ENCODE data around the gene RPE65.
"Not testable (repeated sequence)": the region's sequence is repeated elsewhere in the genome, so short reads cannot be mapped to it uniquely, and the experiment has no call there.

The RPE65 gene

DNA sequence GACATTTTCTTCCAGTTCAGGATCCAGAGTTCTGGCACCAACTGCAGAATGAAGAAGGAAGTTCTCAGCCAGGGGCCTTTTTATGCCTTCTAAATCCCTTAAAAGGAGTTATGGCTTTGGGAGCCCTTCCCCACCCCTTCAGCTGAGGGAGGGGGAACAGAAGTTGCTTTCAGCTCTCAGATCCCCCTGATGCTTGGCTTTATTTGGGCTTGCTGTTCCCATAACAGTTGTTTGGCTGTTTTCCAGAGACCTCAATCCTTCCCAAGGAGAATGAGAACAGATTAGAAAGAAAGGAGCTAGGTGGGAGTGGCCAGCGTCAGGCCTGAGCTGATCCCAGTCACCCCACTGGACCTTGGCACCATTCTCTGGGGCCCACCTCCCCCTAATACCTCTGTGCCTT, at the start of gene RPE65:
Gene RPE65, minus strand, starts transcription at position 54 of the 400 bp plus-strand sequence. Its CDS starts 49 bp downstream, at position 5.
- DNase-seq (ENCODE audit: low read depth): no peak

DNA sequence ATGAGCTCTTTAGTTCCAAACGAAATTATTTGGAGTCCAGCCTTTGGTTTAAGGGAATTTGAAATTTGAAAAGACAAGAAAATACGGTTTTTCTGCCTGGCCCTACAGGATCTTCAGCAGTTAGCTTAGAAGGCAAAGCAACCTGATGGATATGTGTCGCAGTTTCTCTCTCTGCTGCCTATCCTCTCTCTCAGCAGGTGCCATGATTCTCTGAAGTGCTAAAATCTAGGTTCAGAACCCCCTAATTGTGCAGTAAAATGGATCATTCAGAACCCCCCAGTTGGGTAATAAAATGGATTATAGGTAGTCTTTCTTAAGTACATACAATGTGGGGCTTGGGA, 47.6 kb upstream of the RPE65 start:
- DNase-seq (ENCODE audit: low read depth): no peak

DNA sequence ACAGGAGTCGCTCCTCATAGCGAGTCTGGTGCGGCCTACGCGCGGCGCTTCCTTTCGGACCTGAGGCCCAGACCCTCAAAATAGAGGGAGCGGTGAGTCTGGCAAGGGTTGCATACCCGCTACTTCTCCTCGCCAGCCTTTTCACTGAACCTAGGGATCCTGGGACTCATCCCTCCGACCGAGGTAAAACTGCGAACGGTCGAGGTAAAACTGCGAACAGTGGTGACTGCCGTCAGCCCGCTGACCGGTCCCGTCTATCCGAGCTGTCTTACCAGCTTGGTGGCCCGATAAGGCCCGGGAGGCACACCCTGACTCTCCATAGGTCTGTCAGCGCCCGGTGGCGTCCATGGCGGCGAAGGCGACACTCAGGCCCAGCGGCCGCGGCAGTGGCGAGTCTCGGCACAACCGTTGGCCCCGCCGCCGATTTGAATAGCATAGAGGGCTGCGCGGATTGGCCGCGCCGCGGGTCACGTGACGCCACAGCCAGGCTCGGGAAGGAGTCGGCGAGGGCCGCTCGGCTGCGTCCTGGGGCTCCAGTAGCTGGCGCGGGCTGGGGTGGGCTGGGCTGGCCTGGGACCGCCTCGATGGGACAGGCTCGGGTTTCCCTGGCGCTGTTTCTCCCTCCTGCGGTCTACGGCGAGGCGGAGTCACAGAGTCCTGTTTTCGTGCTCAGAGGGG, 47.1 kb upstream of the RPE65 start, which contains the start of gene DEPDC1:
Gene DEPDC1, minus strand, starts transcription at position 403 of the 678 bp plus-strand sequence. Its CDS starts 83 bp downstream, at position 320.
- DNase-seq (ENCODE audit: low read depth): peak; percentile 63

DNA sequence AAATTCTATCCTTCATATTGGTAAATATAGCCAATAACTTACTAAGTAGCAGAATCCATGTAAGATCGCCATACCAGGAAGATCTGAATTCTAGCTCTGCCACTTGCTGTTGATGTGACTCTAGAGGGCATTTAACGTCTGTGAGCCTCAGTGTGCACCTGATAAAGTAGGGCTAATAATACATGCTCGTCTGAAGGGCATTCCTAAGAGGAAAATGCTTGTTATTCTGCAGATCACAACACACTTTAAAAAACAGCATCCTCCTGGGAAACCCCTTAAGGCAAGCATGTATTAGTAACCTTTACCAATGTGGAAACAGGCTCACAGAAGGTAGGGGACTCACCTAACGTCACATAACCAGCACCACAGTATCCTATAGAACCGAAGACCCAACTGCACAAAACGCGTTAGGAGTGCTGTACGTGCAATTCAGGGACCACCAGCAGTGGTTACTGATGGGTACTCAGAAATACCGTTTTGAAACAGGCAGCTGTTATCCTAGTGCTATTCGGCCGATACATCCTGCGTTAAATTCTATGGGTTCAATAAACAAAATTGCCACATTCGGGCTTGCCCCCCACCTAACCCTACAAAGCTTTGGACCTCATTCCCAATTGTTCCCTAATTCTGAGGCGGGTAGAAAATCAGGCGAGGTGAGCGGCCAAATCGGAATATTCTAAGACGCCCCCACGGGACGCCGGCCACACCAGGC, 46.4 kb upstream of the RPE65 start:
- no peak for DNase-seq (ENCODE audit: low read depth)

DNA sequence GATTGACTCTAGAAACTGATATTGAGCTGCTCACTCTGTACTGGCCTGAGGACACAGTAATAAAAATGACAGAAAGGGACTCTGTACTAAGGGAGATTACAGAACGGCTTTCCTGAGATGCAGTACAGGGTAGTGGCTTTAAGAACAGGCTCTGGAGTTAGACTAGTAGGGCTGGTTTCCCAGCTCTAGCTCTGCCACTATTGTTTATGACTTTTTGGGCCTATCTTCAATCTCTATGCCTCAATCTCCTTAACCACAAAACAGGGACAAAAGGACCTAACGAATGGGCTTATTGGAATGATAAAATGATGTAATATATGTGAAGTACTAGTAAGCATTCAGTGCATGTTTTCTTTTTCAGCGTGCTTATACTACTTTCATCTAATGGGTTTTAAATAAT, 45.8 kb upstream of the RPE65 start:
- no peak for DNase-seq (ENCODE audit: low read depth)

DNA sequence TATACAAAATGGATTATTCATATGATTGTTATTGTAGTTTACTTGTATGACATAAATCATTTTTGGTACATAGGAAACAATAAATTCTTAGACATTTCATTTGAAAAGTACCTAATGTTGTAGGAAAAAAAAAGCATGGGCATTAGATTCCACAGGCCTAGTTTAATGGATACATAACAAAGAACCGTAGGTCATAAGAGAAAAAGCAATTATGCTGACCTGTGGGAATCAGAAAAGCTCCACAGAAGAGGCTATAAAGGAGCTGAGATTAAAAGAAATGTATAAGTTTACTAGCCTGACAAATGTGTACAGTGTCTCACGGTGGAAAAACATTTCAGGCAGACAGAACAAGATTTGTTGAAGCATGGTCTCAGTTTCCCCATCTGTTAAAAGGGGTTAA, 43.4 kb upstream of the RPE65 start:
- no peak for DNase-seq (ENCODE audit: low read depth)

DNA sequence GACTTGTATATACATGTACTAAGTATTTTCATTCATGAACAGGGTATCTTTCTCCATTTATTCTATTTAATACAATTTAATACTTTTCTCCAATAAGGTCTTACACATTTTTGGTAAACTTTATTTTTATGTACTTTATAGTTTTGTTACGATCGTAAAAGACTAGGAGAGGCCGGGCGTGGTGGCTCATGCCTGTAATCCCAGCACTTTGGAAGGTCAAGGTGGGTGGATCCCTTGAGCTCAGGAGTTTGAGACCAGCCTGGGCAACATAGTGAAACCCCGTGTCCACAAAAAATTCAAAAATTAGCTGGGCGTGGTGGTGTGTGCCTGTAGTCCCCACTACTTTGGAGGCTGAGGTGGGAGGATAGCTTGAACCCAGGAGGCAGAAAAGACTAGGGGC, 42.5 kb upstream of the RPE65 start:
- not testable (repeated sequence) for DNase-seq (ENCODE audit: low read depth)

DNA sequence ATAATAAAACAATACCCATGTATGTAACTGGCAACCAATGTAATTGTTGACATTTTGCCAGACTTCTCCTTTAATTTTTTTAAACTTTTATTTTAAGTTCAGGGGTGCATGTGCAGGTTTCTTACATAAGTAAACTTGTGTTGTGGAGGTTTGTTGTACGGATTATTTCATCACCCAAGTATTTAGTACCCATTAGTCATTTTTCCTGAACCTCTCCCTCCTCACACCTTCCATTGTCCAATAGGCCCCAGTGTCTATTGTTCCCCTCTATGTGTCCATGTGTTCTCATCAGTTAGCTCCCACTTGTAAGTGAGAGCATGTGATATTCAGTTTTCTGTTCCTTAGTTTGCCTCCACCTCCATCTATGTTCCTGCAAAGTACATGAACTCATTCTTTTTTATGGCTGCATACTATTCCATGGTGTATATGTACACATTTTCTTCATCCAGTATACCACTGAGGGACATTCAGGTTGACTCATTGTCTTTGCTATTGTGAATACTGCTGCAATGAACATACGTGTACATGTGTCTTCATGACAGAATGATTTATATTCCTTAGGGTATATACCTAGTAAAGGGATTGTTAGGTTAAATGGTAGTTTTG, 40.4 kb upstream of the RPE65 start:
- no peak for DNase-seq (ENCODE audit: low read depth)

DNA sequence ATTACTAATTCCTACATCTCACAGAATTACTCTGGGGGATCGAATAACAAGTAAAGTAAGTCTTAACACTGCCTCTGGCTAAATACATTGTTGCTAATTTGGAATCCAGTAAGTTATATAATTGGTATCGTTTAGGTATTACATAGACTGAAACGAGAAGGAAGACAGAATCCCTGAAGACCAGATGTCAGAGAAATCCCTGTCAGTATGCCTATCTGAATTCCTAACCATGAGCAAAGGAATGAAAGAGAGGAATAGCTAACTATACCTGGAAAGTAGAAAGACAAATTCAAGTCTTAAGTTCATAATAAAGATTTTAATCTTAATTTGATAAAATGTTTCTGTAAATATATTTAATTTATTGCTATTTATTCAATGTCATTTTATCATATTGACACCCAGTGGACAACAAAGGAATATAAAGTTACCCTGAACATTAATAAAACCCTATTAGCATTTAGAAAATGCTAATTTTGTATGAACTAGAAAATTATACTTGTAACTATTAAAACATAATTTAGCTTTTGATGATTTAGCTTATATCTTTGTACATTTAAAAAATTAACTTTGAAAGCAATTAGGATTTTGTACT, 35.8 kb upstream of the RPE65 start:
- no peak for DNase-seq (ENCODE audit: low read depth)

DNA sequence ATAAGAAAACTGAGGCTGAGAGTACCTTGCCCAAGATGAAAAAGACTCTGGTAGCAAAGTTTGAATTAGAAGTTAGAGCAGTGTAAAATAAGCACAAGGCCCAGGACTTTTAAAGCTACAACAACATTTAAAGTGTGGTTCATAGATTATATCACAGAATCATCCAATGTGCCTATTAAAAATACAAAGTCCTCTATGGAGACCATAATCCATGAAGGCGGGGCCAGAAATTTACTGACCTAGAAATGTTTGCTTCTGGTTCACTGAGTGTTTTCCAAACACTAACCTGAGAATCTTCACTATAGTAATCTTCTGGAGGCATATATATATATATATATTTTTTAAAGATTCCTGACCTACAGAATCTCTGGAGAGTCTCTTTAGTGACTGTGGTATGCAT, 34.9 kb upstream of the RPE65 start:
- no peak for DNase-seq (ENCODE audit: low read depth)

DNA sequence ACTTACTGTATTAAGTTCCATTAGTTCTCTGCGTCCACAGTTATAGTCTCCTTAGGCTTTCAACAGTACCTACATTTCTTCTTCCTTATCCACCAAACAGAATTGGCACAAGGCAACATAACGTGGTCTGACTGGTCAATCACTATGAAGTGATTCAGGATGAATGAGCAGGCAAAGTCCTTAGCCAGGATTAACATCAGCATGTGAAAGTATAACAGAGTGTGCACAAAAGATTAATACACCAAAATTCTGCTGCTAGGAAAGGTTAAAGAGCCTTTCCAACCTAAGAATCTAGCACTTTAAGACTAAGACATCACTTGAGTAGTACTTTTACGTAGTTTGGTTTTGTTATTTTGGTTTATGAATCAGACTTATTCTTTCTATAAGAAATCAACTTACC, 31.3 kb upstream of the RPE65 start:
- no peak for DNase-seq (ENCODE audit: low read depth)

DNA sequence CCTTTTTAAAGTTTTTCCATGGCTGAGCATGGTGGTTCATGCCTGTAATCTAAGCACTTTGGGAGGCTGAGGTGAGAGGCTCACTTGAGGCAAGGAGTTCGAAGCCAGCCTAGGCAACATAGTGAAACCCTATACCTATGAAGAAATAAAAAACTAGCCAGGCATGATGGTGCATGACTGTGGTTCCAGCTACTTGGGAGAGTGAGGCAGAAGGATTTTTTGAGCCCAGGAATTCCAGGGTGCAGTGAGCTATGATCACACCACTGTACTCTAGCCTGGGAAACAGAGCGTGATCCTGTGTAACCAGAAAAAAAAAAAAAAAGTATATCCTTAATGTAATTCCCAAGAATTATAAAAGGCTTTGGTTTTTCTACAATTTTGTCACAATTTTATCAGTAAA, 29.7 kb upstream of the RPE65 start:
- no peak for DNase-seq (ENCODE audit: low read depth)

DNA sequence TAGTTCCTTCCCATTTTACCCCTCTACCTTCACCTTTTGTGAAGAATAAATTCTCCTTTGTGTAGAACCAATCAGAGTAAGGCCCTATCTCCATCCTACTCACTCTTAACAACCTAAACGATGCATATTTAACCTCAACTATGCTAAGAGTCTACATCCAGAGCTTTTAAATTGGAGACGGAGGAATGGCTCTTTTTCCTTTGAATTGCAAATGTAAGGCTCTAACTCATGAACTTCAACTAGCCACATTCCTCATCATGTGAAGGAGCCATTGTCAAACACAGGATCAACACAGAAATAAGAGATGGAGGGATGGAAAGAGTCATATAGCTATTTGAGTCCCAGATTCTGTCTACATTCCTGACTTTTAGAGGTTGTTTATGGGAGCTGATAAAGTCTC, 28.9 kb upstream of the RPE65 start:
- no peak for DNase-seq (ENCODE audit: low read depth)

DNA sequence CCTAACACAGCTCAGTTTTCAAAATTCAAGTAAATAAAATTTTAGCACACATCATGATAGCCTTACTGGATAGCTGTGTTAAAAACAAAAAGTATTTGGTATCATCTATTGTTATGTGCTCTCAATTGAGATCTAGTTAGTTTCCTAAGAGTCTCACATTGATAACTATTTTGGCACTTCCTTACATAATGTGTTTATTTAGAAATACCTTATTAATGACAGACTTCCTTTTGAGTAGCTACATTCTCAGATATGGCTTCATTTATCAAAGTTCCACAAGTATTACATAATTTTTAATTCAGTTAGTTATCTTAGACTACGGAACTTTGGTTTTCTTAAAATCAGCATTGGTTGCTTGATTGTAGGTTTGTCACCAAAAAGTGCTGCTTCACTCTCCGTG, 26.9 kb upstream of the RPE65 start:
- DNase-seq (ENCODE audit: low read depth): not testable (repeated sequence)

DNA sequence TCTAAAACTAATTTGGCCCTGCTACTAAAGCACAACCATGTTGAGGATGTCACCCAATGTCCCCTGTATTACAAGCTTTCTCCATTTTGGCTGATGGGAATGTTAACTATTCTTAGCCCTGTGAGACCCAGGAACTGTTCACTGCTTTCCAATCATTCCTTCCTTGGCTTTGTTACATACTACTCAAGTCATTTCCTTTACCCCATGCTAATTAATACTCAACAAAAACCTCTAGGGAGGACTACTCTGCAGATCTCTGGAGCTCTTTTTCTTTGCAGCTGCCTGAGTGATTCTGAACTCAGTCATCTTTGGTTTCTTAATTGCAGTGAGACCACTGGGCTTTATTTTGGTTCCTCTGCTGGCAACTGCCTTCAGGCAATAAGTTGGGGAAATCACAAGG, 23.3 kb upstream of the RPE65 start:
- no peak for DNase-seq (ENCODE audit: low read depth)

DNA sequence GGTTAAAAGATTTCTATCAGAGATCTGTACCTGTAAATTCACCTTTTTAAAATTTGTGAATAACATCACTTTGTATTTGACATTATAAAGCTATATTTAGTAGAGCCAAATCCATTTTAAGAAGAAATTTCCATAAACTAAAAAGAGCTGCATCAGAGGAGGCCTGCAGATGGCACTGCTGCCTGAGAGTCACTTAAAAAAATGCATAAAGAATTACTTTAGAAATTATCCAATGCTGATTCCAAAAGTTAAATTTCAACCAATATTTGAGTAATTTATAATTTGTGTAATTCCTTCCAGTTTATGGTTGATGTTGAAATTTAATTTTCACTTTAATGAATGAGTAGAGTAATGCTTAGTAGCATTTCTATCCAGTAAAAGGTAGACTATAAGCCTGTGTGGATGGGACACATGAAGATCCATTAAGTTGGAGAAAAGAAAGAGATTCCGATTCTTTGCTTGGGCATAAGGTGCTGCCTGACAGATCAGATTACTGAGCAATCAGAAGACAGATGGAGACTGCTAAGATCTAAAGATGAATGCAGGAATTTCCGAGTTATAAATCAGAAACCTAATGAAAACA, 20.7 kb upstream of the RPE65 start:
- DNase-seq (ENCODE audit: low read depth): no peak

DNA sequence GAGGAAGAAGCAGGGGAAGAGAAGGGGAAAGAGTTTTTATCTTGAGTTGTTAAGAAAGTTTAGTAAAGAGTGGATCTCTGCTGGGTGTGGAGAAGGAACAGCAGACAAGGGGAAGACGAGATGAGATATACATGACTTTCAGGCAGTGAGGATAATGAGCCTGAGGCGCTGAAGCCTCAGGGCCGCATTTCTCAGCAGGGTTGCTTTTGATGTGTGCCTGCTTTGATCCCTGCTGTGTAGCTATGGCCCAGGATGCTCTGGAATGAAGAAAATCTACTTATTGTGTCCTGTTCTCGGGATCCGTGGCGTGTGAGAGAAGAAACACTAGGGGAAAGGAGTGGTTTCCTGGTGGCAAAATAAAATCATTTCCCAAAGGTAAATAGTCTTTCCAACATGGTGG, 15.1 kb upstream of the RPE65 start:
- no peak for DNase-seq (ENCODE audit: low read depth)

DNA sequence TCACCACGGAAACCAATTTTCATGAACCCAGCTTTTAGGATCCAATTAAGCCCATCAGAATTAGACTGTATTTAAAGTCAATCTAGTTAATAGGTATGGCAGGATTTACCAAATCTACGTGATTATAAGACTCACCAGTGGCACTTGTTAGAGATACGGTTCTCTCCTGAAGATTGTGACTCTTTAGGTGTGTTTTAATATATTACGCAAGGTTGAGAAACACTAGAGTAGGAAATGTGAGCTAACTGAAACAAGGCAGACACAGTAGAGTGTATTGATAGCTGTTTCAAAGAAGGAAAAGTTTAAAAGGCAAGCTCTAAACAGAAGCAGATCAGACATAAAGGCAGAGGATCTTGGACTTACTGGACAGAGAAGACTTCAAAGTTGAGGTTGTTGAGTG, 11.2 kb upstream of the RPE65 start:
- DNase-seq (ENCODE audit: low read depth): no peak

DNA sequence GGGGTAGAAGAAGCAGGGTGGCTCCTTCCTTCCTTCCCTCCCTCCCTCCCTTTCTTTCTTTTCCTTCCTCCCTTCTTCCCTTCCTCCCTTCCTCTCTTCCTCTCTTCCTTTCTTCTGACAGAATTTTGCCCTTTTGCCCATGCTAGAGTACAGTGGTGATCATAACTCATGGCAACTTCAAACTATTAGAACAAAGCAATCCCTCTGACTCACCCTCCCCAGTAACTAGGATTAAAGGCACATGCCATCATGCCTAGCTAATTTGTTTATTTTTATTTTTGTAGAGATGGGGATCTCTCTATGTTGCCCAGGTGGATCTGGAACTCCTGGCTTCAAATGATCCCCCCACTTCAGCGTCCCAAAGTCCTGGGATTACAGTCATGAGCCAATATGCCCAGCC, 10.0 kb upstream of the RPE65 start:
- no peak for DNase-seq (ENCODE audit: low read depth)

DNA sequence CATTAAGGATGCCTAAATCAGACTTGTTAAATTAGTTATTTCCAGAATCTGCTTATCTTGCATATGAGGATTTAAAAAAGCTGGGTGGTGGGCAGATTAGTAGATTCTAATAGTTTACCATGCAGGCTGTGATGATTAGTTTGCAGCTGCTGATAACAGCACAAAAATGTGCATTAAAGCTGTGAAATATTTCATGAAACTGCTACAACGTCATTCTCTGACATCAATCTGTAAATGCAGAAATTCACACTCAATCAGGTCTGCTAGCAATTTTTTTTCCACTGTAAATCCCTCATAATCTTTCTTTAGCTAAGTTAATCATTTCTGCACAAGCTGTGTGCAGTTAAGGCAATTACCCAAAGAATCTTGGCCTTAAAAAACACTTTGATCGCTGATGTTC, 9.3 kb upstream of the RPE65 start:
- no peak for DNase-seq (ENCODE audit: low read depth)

DNA sequence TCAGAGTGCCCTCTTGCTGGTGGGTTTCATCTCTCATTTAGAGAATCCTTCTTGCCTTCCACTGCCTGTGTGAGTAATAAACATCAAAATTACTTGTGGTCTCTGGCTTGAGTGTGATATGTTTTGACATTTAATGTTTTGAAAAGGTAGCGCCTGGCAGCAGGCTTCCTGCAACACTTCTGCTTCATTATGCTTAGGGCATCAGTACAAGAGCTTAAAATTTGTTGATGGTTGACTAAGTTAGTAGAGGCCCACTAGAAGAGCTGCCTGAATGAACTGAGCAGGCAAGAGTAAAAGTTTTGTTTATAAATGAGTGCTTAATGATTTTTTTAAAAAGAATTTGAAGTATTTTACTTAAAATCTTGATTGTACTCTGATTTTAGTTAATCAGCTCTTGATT, 6.4 kb upstream of the RPE65 start:
- no peak for DNase-seq (ENCODE audit: low read depth)

DNA sequence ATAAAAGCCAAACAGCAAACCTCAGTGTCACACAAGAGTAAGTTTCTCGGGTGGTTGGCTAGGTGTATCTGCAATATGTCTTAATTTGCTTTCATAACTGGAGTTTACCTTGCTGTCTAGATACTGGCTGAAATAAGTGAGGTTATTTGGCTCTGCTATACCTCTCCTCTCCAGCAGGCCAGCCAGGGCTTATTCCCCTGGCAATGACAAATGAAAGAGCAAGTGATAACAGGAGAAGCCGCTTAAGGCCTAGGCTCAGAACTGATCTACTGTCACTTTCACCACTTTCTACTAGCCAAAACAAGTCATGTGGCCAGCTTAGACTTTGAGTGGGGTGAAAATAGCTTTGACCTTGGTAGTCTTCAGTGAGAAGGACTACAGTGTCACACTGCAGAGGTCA, 4.8 kb upstream of the RPE65 start:
- DNase-seq (ENCODE audit: low read depth): no peak

Data from stimulated activated CD8-positive, alpha-beta memory T cell treated with anti-CD3 and anti-CD28 coated beads, Interleukin-4, amount 100 ng/mL, for 24 hours (primary cell).